Natural killer cell (primary cell): ENCODE measurements around the gene NSUN6. TPM values are rescaled to one million over a fixed set of nuclear protein-coding genes. Genes with fewer than 3 reads are reported as not detected.
A peak's percentile ranks its signal among the peaks of the same experiment; 100 is the strongest.
"Not testable (repeated sequence)": the region's sequence is repeated elsewhere in the genome, so short reads cannot be mapped to it uniquely, and the experiment has no call there.

ENCODE experiments used
- ATAC-seq, 3 donors: fragments of 150-1000 bp in 2 of 3; fragments of 200-7000 bp in 1 of 3; cut with Tn5 transposase; 1 replicate in 1 of 3; 2 replicates in 2 of 3; pipeline ENCODE4 v1.10.0; 2021; ENCODE audit warnings: mild to moderate bottlenecking in 2 of 3, moderate library complexity in 2 of 3
- DNase-seq, 2 donors: peaks; one replicate each; pipeline versions ENCODE4 v3.0.0 to v3.0.0-alpha.2; 2013 to 2021; ENCODE audit warnings: mixed read lengths in 1 of 2
- H3K27ac ChIP-seq: one replicate; pipeline ENCODE4 v1.5.1; 2013; ENCODE audit warnings: mild to moderate bottlenecking, low read length
- H3K27me3 ChIP-seq: one replicate; pipeline ENCODE4 v1.6.1; 2013; ENCODE audit warnings: low read length; ENCODE audit not compliant: control insufficient read depth, insufficient read depth
- H3K36me3 ChIP-seq: one replicate; pipeline ENCODE4 v1.6.1; 2013; ENCODE audit warnings: low read length; ENCODE audit not compliant: control insufficient read depth, insufficient read depth
- H3K4me1 ChIP-seq: one replicate; pipeline ENCODE4 v1.6.1; 2013; ENCODE audit warnings: low read length; ENCODE audit not compliant: control insufficient read depth, insufficient read depth
- H3K4me3 ChIP-seq: one replicate; pipeline ENCODE4 v1.5.1; 2013; ENCODE audit warnings: low read length
- H3K9me3 ChIP-seq: one replicate; pipeline ENCODE4 v1.6.1; 2013; ENCODE audit warnings: low read length; ENCODE audit not compliant: control insufficient read depth, insufficient read depth
- H3K27ac Mint-ChIP-seq, 2 donors: one replicate each; pipeline ENCODE4 v1.8.0; 2022; ENCODE audit warnings: mild to moderate bottlenecking in 2 of 2, mixed read lengths in 2 of 2, moderate library complexity in 1 of 2
- H3K27me3 Mint-ChIP-seq, 2 donors: one replicate each; pipeline ENCODE4 v1.8.0; 2022; ENCODE audit warnings: low read depth in 2 of 2, mixed read lengths in 2 of 2
- H3K36me3 Mint-ChIP-seq: one replicate; pipeline ENCODE4 v1.8.0; 2022; ENCODE audit warnings: mixed read lengths
- H3K4me1 Mint-ChIP-seq, 2 donors: one replicate each; pipeline ENCODE4 v1.8.0; 2022; ENCODE audit warnings: mixed read lengths in 2 of 2
- H3K4me3 Mint-ChIP-seq: one replicate; pipeline ENCODE4 v1.8.0; 2022; ENCODE audit warnings: mild to moderate bottlenecking, moderate library complexity, mixed read lengths
- H3K9me3 Mint-ChIP-seq, 2 donors: one replicate each; pipeline ENCODE4 v1.8.0; 2022; ENCODE audit warnings: mixed read lengths in 2 of 2
- CTCF ChIP-seq: fragments of 200-600 bp; IDR thresholded peaks from one replicate; pipeline ENCODE4 v1.8.0; 2022; ENCODE audit warnings: antibody characterized with exemption
- WGBS: methylation state at CpG from one replicate; pipeline ENCODE4 v1.1.7; 2013; ENCODE audit warnings: missing lambda C conversion rate; ENCODE audit not compliant: insufficient coverage; 5-methylcytosine and 5-hydroxymethylcytosine counted together
- intact Hi-C: fragments of 100-400 bp; cut with micrococcal nuclease; formaldehyde crosslinking; loops from one replicate; pipeline ENCODE4 v1.14.2; 2022
- total RNA-seq, 4 donors: library from RNA; stranded (reverse); fragments of 120-200 nt in 1 of 4; gene quantifications; one replicate each; pipeline versions ENCODE4 v1.2.3 to v1.2.4, GENCODE V29; 2013 to 2022

NSUN6 gene
- total RNA-seq, 3 donors from 2014 or later (not counting 1 experiment from before 2014, with no cell fraction given) = 25.7 to 36.9 (median 26.4) TPM

- DNase-seq (no peak), ATAC-seq (no peak)
- no peaks in the 10 kb centered on the region for H3K36me3 ChIP-seq
- intact Hi-C loops = no loop called here
- no peak overlapping the region for H3K4me3 Mint-ChIP-seq
- no peak overlapping the region for H3K27ac Mint-ChIP-seq
- H3K9me3 Mint-ChIP-seq = no peaks in the 10 kb centered on the region
- no peaks in the 10 kb centered on the region for H3K27me3 Mint-ChIP-seq
- no peaks in the 10 kb centered on the region for H3K4me1 ChIP-seq
- no peaks in the 10 kb centered on the region for H3K9me3 ChIP-seq
- peak; percentile 14 for TF ChIP-seq CTCF
- no peak overlapping the region for H3K4me3 ChIP-seq
- H3K4me1 Mint-ChIP-seq = no peaks in the 10 kb centered on the region
- no peaks in the 10 kb centered on the region for H3K27me3 ChIP-seq
- H3K36me3 Mint-ChIP-seq = no peaks in the 10 kb centered on the region
- H3K27ac ChIP-seq = no peak overlapping the region
These were observed 80.3 kb downstream of the NSUN6 start for GRCh38 chr10:18571076-18571475.

- H3K27me3 Mint-ChIP-seq, H3K9me3 ChIP-seq, H3K36me3 ChIP-seq, H3K36me3 Mint-ChIP-seq, H3K27ac ChIP-seq, H3K4me3 ChIP-seq, intact Hi-C loops, H3K4me1 Mint-ChIP-seq, H3K9me3 Mint-ChIP-seq, DNase-seq, H3K27ac Mint-ChIP-seq, H3K4me1 ChIP-seq, H3K27me3 ChIP-seq, ATAC-seq, H3K4me3 Mint-ChIP-seq: not testable (repeated sequence)
- WGBS = over 99% methylated on average over 2 of the region's 2 CpGs
These were observed 81.0 kb downstream of the NSUN6 start for GRCh38 chr10:18570386-18570785.

GRCh38 chr10:18567343-18567856, 84.0 kb downstream of the NSUN6 start:
- 97% methylated on average over 3 of the region's 3 CpGs for WGBS
- Mint-ChIP-seq H3K9me3 (no peaks in the 10 kb centered on the region), H3K27me3 (no peaks in the 10 kb centered on the region), H3K27ac (no peak overlapping the region), H3K4me3 (no peak overlapping the region), H3K36me3 (no peaks in the 10 kb centered on the region), H3K4me1 (no peaks in the 10 kb centered on the region)
- Histone ChIP-seq H3K4me3 (no peak overlapping the region), H3K27me3 (no peaks in the 10 kb centered on the region), H3K36me3 (no peaks in the 10 kb centered on the region), H3K4me1 (no peaks in the 10 kb centered on the region), H3K27ac (no peak overlapping the region), H3K9me3 (no peaks in the 10 kb centered on the region)
- no peak for TF ChIP-seq CTCF
- intact Hi-C loops = no loop called here
- DNase-seq (no peak), ATAC-seq (no peak)

GRCh38 chr10:18566177-18566576, 85.2 kb downstream of the NSUN6 start:
- Mint-ChIP-seq H3K4me1 (no peaks in the 10 kb centered on the region), H3K9me3 (no peaks in the 10 kb centered on the region), H3K4me3 (no peak overlapping the region), H3K27ac (no peak overlapping the region), H3K36me3 (no peaks in the 10 kb centered on the region), H3K27me3 (no peaks in the 10 kb centered on the region)
- Histone ChIP-seq H3K9me3 (no peaks in the 10 kb centered on the region), H3K27ac (no peak overlapping the region), H3K4me1 (no peaks in the 10 kb centered on the region), H3K4me3 (no peak overlapping the region), H3K27me3 (no peaks in the 10 kb centered on the region), H3K36me3 (no peaks in the 10 kb centered on the region)
- no peak for TF ChIP-seq CTCF
- intact Hi-C loops = no loop called here
- DNase-seq (no peak), ATAC-seq (no peak)
- 98% methylated on average over 4 of the region's 4 CpGs for WGBS
